IMR-90 (cell line): ENCODE results near the gene ZNF212. TPM values are rescaled to one million over a fixed set of nuclear protein-coding genes. Genes with fewer than 3 reads are reported as not detected.

Source experiments
- ATAC-seq: fragments of 200-7000 bp; cut with Tn5 transposase; 2 replicates; pipeline ENCODE4 v1.9.1; 2020; ENCODE audit warnings: low read depth, mild to moderate bottlenecking, moderate library complexity
- BruUV-seq: library from RNA; stranded (reverse); fragments of 400-500 nt; replicated peaks from 2 replicates; lab custom pipeline; 2021; lab: Mats Ljungman, UMichigan
- CTCF ChIA-PET: fragments of 300-600 bp; formaldehyde crosslinking; extraction: SDS; loops from one replicate; lab custom pipeline; 2021; ENCODE audit warnings: antibody characterized with exemption; lab: Yijun Ruan, JAX
- POLR2A ChIA-PET: fragments of 300-600 bp; sonication (Branson Sonifier 250); formaldehyde crosslinking; loops from one replicate; lab custom pipeline; 2022; ENCODE audit warnings: antibody characterized with exemption; ENCODE audit not compliant: unreplicated experiment; lab: Charles Lee
- DNase-seq: peaks from one replicate; pipeline ENCODE4 v3.0.0; 2013
- H2AFZ ChIP-seq: replicated peaks from 2 replicates; pipeline ENCODE3; 2013; ENCODE audit warnings: low read length, mild to moderate bottlenecking; ENCODE audit not compliant: poor library complexity
- H2AK5ac ChIP-seq: 2 replicates; pipeline ENCODE4 v1.6.1; 2013; ENCODE audit warnings: low read depth, low read length, inconsistent platforms
- H2AK9ac ChIP-seq: replicated peaks from 2 replicates; pipeline ENCODE3; 2013; ENCODE audit warnings: mild to moderate bottlenecking, low read depth, low read length, moderate library complexity; ENCODE audit not compliant: poor library complexity
- H2BK120ac ChIP-seq: 2 replicates; pipeline ENCODE4 v1.6.1; 2013; ENCODE audit warnings: low read depth, low read length, inconsistent platforms
- H2BK15ac ChIP-seq: 3 replicates; pipeline ENCODE4 v1.6.1; 2013; ENCODE audit warnings: low read depth, low read length, inconsistent platforms
- H2BK20ac ChIP-seq: 2 replicates; pipeline ENCODE4 v1.6.1; 2013; ENCODE audit warnings: low read depth, mild to moderate bottlenecking, inconsistent platforms, low read length, moderate library complexity
- H2BK5ac ChIP-seq: 2 replicates; pipeline ENCODE4 v1.6.1; 2013; ENCODE audit warnings: mild to moderate bottlenecking, low read depth, low read length, inconsistent platforms; ENCODE audit not compliant: poor library complexity, severe bottlenecking
- H3K14ac ChIP-seq: replicated peaks from 2 replicates; pipeline ENCODE4 v1.6.1; 2013; ENCODE audit warnings: low read depth, low read length, inconsistent platforms
- H3K18ac ChIP-seq: 2 replicates; pipeline ENCODE4 v1.6.1; 2013; ENCODE audit warnings: low read depth, low read length, control low read depth
- H3K23ac ChIP-seq: 2 replicates; pipeline ENCODE4 v1.6.1; 2013; ENCODE audit warnings: low read depth, low read length, inconsistent platforms
- H3K27ac ChIP-seq: 2 replicates; pipeline ENCODE4 v1.5.1; 2013; ENCODE audit warnings: mild to moderate bottlenecking, control low read depth, low read length; ENCODE audit not compliant: insufficient read depth
- H3K27me3 ChIP-seq: 2 replicates; pipeline ENCODE4 v1.6.1; 2013; ENCODE audit warnings: low read length; ENCODE audit not compliant: control insufficient read depth, insufficient read depth
- H3K36me3 ChIP-seq: 2 replicates; pipeline ENCODE4 v1.6.1; 2013; ENCODE audit warnings: low read length, mixed read lengths; ENCODE audit not compliant: control insufficient read depth, insufficient read depth
- H3K4ac ChIP-seq: 2 replicates; pipeline ENCODE4 v1.6.1; 2013; ENCODE audit warnings: low read depth, low read length, inconsistent platforms
- H3K4me1 ChIP-seq: 2 replicates; pipeline ENCODE4 v1.6.1; 2013; ENCODE audit warnings: low read length, mixed read lengths; ENCODE audit not compliant: control insufficient read depth, insufficient read depth
- H3K4me2 ChIP-seq: 2 replicates; pipeline ENCODE4 v1.6.1; 2013; ENCODE audit warnings: low read depth, mild to moderate bottlenecking, control low read depth, low read length, moderate library complexity
- H3K4me3 ChIP-seq: 2 replicates; pipeline ENCODE4 v1.5.1; 2013; ENCODE audit warnings: low read depth, mild to moderate bottlenecking, control low read depth, low read length, moderate library complexity; ENCODE audit not compliant: insufficient read depth
- H3K56ac ChIP-seq: 2 replicates; pipeline ENCODE4 v1.6.1; 2013; ENCODE audit warnings: low read length, inconsistent platforms; ENCODE audit not compliant: insufficient read depth; ENCODE audit errors: extremely low read depth
- H3K79me1 ChIP-seq, 2 experiments: 2 replicates each; pipeline ENCODE4 v1.6.1; 2013; ENCODE audit warnings: low read length in 2 of 2, inconsistent platforms in 1 of 2, low read depth in 1 of 2
- H3K9ac ChIP-seq: 2 replicates; pipeline ENCODE4 v1.6.1; 2013; ENCODE audit warnings: low read depth, low read length, control low read depth
- H3K9me1 ChIP-seq: 2 replicates; pipeline ENCODE4 v1.6.1; 2013; ENCODE audit warnings: low read length, inconsistent platforms; ENCODE audit not compliant: insufficient read depth
- H3K9me3 ChIP-seq: 2 replicates; pipeline ENCODE4 v1.6.1; 2013; ENCODE audit warnings: low read length; ENCODE audit not compliant: control insufficient read depth, insufficient read depth
- H4K20me1 ChIP-seq: 2 replicates; pipeline ENCODE4 v1.6.1; 2013; ENCODE audit warnings: low read length, inconsistent platforms; ENCODE audit not compliant: insufficient read depth
- H4K5ac ChIP-seq: 2 replicates; pipeline ENCODE4 v1.6.1; 2013; ENCODE audit warnings: mild to moderate bottlenecking, low read depth, low read length, control low read depth
- H4K8ac ChIP-seq, 2 experiments: 2 replicates each; pipeline ENCODE4 v1.6.1; 2013; ENCODE audit warnings: low read depth in 2 of 2, low read length in 2 of 2, control low read depth in 1 of 2, inconsistent platforms in 1 of 2
- H4K91ac ChIP-seq: 2 replicates; pipeline ENCODE4 v1.6.1; 2013; ENCODE audit warnings: low read depth, low read length, inconsistent platforms; ENCODE audit not compliant: insufficient read depth
- BHLHE40 ChIP-seq: fragments of 150-350 bp; IDR thresholded peaks from 2 replicates; pipeline ENCODE4 v1.6.1; 2016; ENCODE audit warnings: mild to moderate bottlenecking, low read depth, low read length
- CEBPB ChIP-seq: IDR thresholded peaks from 2 replicates; pipeline ENCODE4 v1.6.1; 2012; ENCODE audit warnings: low read depth, low read length, improper control_type of control experiment
- CTCF ChIP-seq: conservative IDR thresholded peaks from 2 replicates; pipeline ENCODE4 v1.5.1; 2012; ENCODE audit warnings: mild to moderate bottlenecking, low read depth, low read length, improper control_type of control experiment
- ELK1 ChIP-seq: fragments of 150-350 bp; IDR thresholded peaks from 2 replicates; pipeline ENCODE4 v1.6.1; 2016; ENCODE audit warnings: low read depth, mild to moderate bottlenecking, low read length, moderate library complexity, borderline replicate concordance
- FOS ChIP-seq: fragments of 150-350 bp; IDR thresholded peaks from 2 replicates; pipeline ENCODE4 v1.6.1; 2016; ENCODE audit warnings: low read depth, low read length
- MAFK ChIP-seq: IDR thresholded peaks from 2 replicates; pipeline ENCODE4 v1.6.1; 2012; ENCODE audit warnings: low read depth, low read length, improper control_type of control experiment
- MXI1 ChIP-seq: IDR thresholded peaks from 2 replicates; pipeline ENCODE4 v1.6.1; 2012; ENCODE audit warnings: low read depth, mild to moderate bottlenecking, low read length, moderate library complexity, borderline replicate concordance
- NFE2L2 ChIP-seq: fragments of 150-350 bp; IDR thresholded peaks from 2 replicates; pipeline ENCODE4 v1.6.1; 2016; ENCODE audit warnings: low read depth, mild to moderate bottlenecking, low read length
- POLR2A ChIP-seq: IDR thresholded peaks from 2 replicates; pipeline ENCODE4 v1.6.1; 2012; ENCODE audit warnings: mild to moderate bottlenecking, low read depth, low read length
- RAD21 ChIP-seq: IDR thresholded peaks from 2 replicates; pipeline ENCODE4 v1.6.1; 2012; ENCODE audit warnings: low read length, improper control_type of control experiment
- RCOR1 ChIP-seq: IDR thresholded peaks from 2 replicates; pipeline ENCODE4 v1.6.1; 2012; ENCODE audit warnings: mild to moderate bottlenecking, low read length, improper control_type of control experiment; ENCODE audit not compliant: insufficient replicate concordance
- RFX5 ChIP-seq: IDR thresholded peaks from 2 replicates; pipeline ENCODE4 v1.8.0; 2012; ENCODE audit warnings: low read depth, mild to moderate bottlenecking, low read length, moderate library complexity
- SMC3 ChIP-seq: fragments of 150-350 bp; IDR thresholded peaks from 2 replicates; pipeline ENCODE4 v1.6.1; 2016; ENCODE audit warnings: low read depth, mild to moderate bottlenecking, antibody characterized with exemption, low read length, moderate library complexity
- USF2 ChIP-seq: fragments of 150-350 bp; IDR thresholded peaks from 2 replicates; pipeline ENCODE4 v1.6.1; 2017; ENCODE audit warnings: mild to moderate bottlenecking, antibody characterized with exemption, low read length, low read depth
- WGBS, 2 experiments: methylation state at CpG; one replicate each; pipeline versions ENCODE4 v1.1.5 to v1.1.7; 2013; ENCODE audit warnings: missing lambda C conversion rate in 2 of 2; ENCODE audit not compliant: insufficient read length in 1 of 2; ENCODE audit errors: extremely low coverage in 2 of 2; 5-methylcytosine and 5-hydroxymethylcytosine counted together
- dilution Hi-C: fragments of 300-500 bp; cut with HindIII; formaldehyde crosslinking; loops from one replicate; pipeline ENCODE4 v1.14.3; 2018; ENCODE audit warnings: low sequenced_read_pairs; ENCODE audit not compliant: unreplicated experiment
- in situ Hi-C: fragments of 300-500 bp; cut with MboI; formaldehyde crosslinking; loops from 3 replicates; pipeline ENCODE4 v1.14.3; 2019; ENCODE audit warnings: low sequenced_read_pairs, inconsistent platforms, mixed read lengths
- intact Hi-C: fragments of 100-400 bp; cut with micrococcal nuclease; formaldehyde crosslinking; loops from 2 replicates; pipeline ENCODE4 v1.10.0; 2022
- polyA plus RNA-seq, 3 experiments: library from polyadenylated mRNA; depleted of rRNA; stranded (reverse); fragments of >200 nt; gene quantifications; 2 replicates each; pipeline ENCODE4 v1.2.3, GENCODE V29; 2012; ENCODE audit warnings: low replicate concordance in 1 of 3
- total RNA-seq: library from RNA; depleted of rRNA; stranded (reverse); fragments of >200 nt; gene quantifications from 2 replicates; pipeline ENCODE4 v1.2.3, GENCODE V29; 2012

Gene ZNF212
- total and polyA plus RNA-seq, 2 of the 4 experiments (the other 2 are of a cell fraction), result 3.8 to 5.1 TPM

- BruUV-seq, result no TSS peak
- Histone ChIP-seq H2AK9ac (no peak overlapping the region), H3K4ac (no peak overlapping the region), H2BK20ac (no peak overlapping the region), H3K36me3 (peaks cover 35% of the 10 kb centered on the region), H4K8ac (no peak overlapping the region), H2BK5ac (no peak overlapping the region), H2BK120ac (no peak overlapping the region), H3K9me3 (no peaks in the 10 kb centered on the region), H2AK5ac (no peak overlapping the region), H3K56ac (no peak overlapping the region), H3K23ac (no peak overlapping the region), H3K4me3 (no peak overlapping the region), H4K5ac (no peak overlapping the region), H3K14ac (no peak overlapping the region), H3K9ac (no peak overlapping the region), H2BK15ac (no peak overlapping the region), H2AFZ (no peak overlapping the region), H3K79me1 (peaks cover 0 to 3% of the 10 kb centered on the region in 2 experiments; a peak in 1 of 4 replicates), H3K18ac (no peak overlapping the region), H3K27ac (no peak overlapping the region), H4K91ac (no peak overlapping the region), H3K27me3 (no peaks in the 10 kb centered on the region), H3K9me1 (no peaks in the 10 kb centered on the region; the same call in 1 of the 2 replicates), H3K4me1 (peaks cover 2% of the 10 kb centered on the region), H3K4me2 (no peak overlapping the region), H4K20me1 (no peaks in the 10 kb centered on the region)
- no peak for ATAC-seq
- in situ Hi-C loops, result no loop called here
- ChIA-PET CTCF (no interaction called here), POLR2A (interaction anchor here (1.1 kb wide), 1 partner anchor 9 kb away, joined by 3 read pairs; no protein-coding TSS in a partner anchor)
- dilution Hi-C loops, result no loop called here
- intact Hi-C loops, result no loop called here
- 99% methylated on average over 22 of the region's 37 CpGs; no CpG with 5 or more reads in 1 of the 2 experiments for WGBS, 2 experiments
- no peak for DNase-seq
- TF ChIP-seq RCOR1 (no peak), ELK1 (no peak), MAFK (no peak), CTCF (no peak), FOS (no peak), BHLHE40 (no peak), POLR2A (no peak), RAD21 (no peak), CEBPB (no peak), RFX5 (no peak), SMC3 (no peak), MXI1 (no peak), NFE2L2 (no peak), USF2 (no peak)
Measured at GRCh38 chr7:149224352-149224751, 15.1 kb upstream of the ZNF212 start.
